HFFc6 (cell line): ENCODE data around the gene YIF1A. TPM values are rescaled to one million over a fixed set of nuclear protein-coding genes. Genes with fewer than 3 reads are reported as not detected.

Experiments
- DNase-seq: peaks from one replicate; pipeline ENCODE4 v3.0.0-alpha.2; 2018
- H3K27ac Mint-ChIP-seq: 2 replicates; pipeline ENCODE4 v1.8.0; 2020; ENCODE audit warnings: mild to moderate bottlenecking, mixed read lengths
- H3K27me3 Mint-ChIP-seq: 2 replicates; pipeline ENCODE4 v1.8.0; 2021; ENCODE audit warnings: mild to moderate bottlenecking, moderate library complexity, mixed read lengths; ENCODE audit not compliant: insufficient read depth
- H3K36me3 Mint-ChIP-seq: 2 replicates; pipeline ENCODE4 v1.8.0; 2021; ENCODE audit warnings: low read depth, mixed read lengths
- H3K4me1 Mint-ChIP-seq: 2 replicates; pipeline ENCODE4 v1.8.0; 2020; ENCODE audit warnings: low read depth, mixed read lengths
- H3K4me3 Mint-ChIP-seq: 2 replicates; pipeline ENCODE4 v1.8.0; 2020; ENCODE audit warnings: mild to moderate bottlenecking, moderate library complexity, mixed read lengths
- H3K9me3 Mint-ChIP-seq: 2 replicates; pipeline ENCODE4 v1.8.0; 2020; ENCODE audit warnings: mild to moderate bottlenecking, mixed read lengths
- CTCF ChIP-seq: fragments of 200-600 bp; sonication (generic); IDR thresholded peaks from 2 replicates; pipeline ENCODE4 v1.5.0; 2021; ENCODE audit warnings: antibody characterized with exemption, mild to moderate bottlenecking
- long read RNA-seq: library from polyadenylated mRNA; unstranded; transcript quantifications from one replicate; pipeline ENCODE4 v2.0.0, GENCODE V29; 2019
- total RNA-seq, 6 experiments: library from RNA; stranded (reverse); fragmentation: NEBNext Ultra II Directional; extraction: Animal tissue kit (Norgen Biotek cat#: 25700); gene quantifications; 2 replicates in 1 of 6; 3 replicates in 5 of 6; pipeline ENCODE4 v1.2.3, GENCODE V29; 2021

Gene YIF1A
- total RNA-seq, result 100 to 1,000 TPM; 150 to 183 (median 153) TPM
- long read RNA-seq, transcript YIF1A-203 (8 exons, 1,124 nt), result major isoform, 246 of 301 reads
- long read RNA-seq, transcript YIF1A-201 (7 exons, 943 nt), result minor isoform, 24 of 301 reads
- long read RNA-seq, partial matches to known transcripts, result 12 of 301 reads
- long read RNA-seq, other reads (novel, unspliced or antisense), result 17 of 301 reads

GRCh38 chr11:66288671-66289547 lies at the start of gene YIF1A:
YIF1A (minus strand) TSS chr11:66289143; CDS start chr11:66288985, 158 bp downstream.
- DNase-seq, result peak; percentile 100
- H3K4me1 Mint-ChIP-seq, result peaks cover 30% of the 10 kb centered on the region
- H3K9me3 Mint-ChIP-seq, result no peaks in the 10 kb centered on the region
- H3K36me3 Mint-ChIP-seq, result no peaks in the 10 kb centered on the region
- peak; percentile 50 for TF ChIP-seq CTCF
- H3K27me3 Mint-ChIP-seq, result peaks cover 13% of the 10 kb centered on the region
- H3K4me3 Mint-ChIP-seq, result peak within 1 kb of the TSS; percentile 96
- H3K27ac Mint-ChIP-seq, result peak within 1 kb of the TSS; percentile 99

GRCh38 chr11:66337103-66337899 lies 48.4 kb upstream of the YIF1A start:
- TF ChIP-seq CTCF, result peak; percentile 28; the same call in 1 of the 2 replicates
- DNase-seq, result peak; percentile 44
- Mint-ChIP-seq H3K36me3 (peaks cover 30% of the 10 kb centered on the region), H3K4me1 (peaks cover 41% of the 10 kb centered on the region), H3K27me3 (peaks cover 14% of the 10 kb centered on the region), H3K27ac (peak overlapping the region; percentile 100), H3K4me3 (peak overlapping the region; percentile 73), H3K9me3 (no peaks in the 10 kb centered on the region)

- Mint-ChIP-seq H3K4me3 (peak within 1 kb of the TSS; percentile 99), H3K27me3 (peaks cover 14% of the 10 kb centered on the region), H3K36me3 (peaks cover 23% of the 10 kb centered on the region), H3K4me1 (peaks cover 33% of the 10 kb centered on the region), H3K27ac (peak within 1 kb of the TSS; percentile 100), H3K9me3 (no peaks in the 10 kb centered on the region)
- TF ChIP-seq CTCF, result peak; percentile 73
- DNase-seq, result peak; percentile 100
Observed at GRCh38 chr11:66336234-66337102, 47.5 kb upstream of the YIF1A start, which contains the start of gene RIN1. RIN1 (minus strand) TSS chr11:66336434; CDS start chr11:66336402, 32 bp downstream.

GRCh38 chr11:66335531-66336233 lies 46.7 kb upstream of the YIF1A start:
- H3K4me3 Mint-ChIP-seq, result peak overlapping the region; percentile 99
- DNase-seq, result peak; percentile 63
- TF ChIP-seq CTCF, result no peak
- peaks cover 32% of the 10 kb centered on the region for H3K4me1 Mint-ChIP-seq
- peaks cover 15% of the 10 kb centered on the region for H3K27me3 Mint-ChIP-seq
- H3K9me3 Mint-ChIP-seq, result no peaks in the 10 kb centered on the region
- peaks cover 19% of the 10 kb centered on the region for H3K36me3 Mint-ChIP-seq
- peak overlapping the region; percentile 100 for H3K27ac Mint-ChIP-seq
